Upper lobe of left lung (tissue), 4 donors: ENCODE measurements around the gene CCDC87.
"Not testable (repeated sequence)": the region's sequence is repeated elsewhere in the genome, so short reads cannot be mapped to it uniquely, and the experiment has no call there.

ENCODE experiments used
- CTCF ChIP-seq, 6 experiments: fragments of 450-650 bp in 4 of 6; fragments of 200-600 bp in 2 of 6; sonication (generic) in 2 of 6; IDR thresholded peaks; one replicate each; pipeline ENCODE4 v1.5.1; 2016 to 2019; ENCODE audit warnings: antibody characterized with exemption in 6 of 6
- EP300 ChIP-seq, 4 donors: sonication (generic); formaldehyde crosslinking; IDR thresholded peaks; one replicate each; pipeline ENCODE4 v1.5.1; 2017; ENCODE audit warnings: antibody characterized with exemption in 4 of 4, control low read depth in 2 of 4

DNA sequence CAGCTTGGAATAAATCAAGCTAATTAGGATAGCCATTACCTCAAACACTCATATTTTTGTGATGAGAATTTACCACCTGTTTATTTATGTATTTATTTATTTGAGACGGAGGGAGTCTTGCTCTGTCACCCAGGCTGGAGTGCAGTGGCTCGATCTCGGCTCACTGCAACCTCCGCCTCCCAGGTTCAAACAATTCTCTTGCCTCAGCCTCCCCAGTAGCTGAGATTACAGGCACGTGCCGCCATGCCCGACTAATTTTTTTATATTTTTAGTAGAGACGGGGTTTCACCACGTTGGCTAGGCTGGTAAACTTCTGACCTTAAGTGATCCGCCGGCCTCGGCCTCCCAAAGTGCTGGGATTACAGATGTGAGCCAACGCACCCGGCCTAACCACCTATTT is 47.9 kb downstream of the CCDC87 start:
- TF ChIP-seq CTCF, EP300 (IDR thresholded peaks at IDR 0.05): not testable (repeated sequence)
